Left lung (tissue), 10 donors: ENCODE measurements around the gene ZNF273. TPM values are rescaled to one million over a fixed set of nuclear protein-coding genes. Genes with fewer than 3 reads are reported as not detected.

Experiments used
- ATAC-seq: fragments of 200-7000 bp; cut with Tn5 transposase; one replicate; pipeline ENCODE4 v1.9.1; 2020; ENCODE audit warnings: moderate library complexity
- DNase-seq, 4 donors: peaks; one replicate each; pipeline ENCODE4 v3.0.0-alpha.2; 2013 to 2020
- H3K27ac ChIP-seq, 2 donors: fragments of 200-600 bp; sonication (generic) in 1 of 2; one replicate each; pipeline versions ENCODE4 v1.5.0 to v1.8.0; 2020 to 2021
- H3K27me3 ChIP-seq, 2 donors: fragments of 200-600 bp; sonication (generic) in 1 of 2; one replicate each; pipeline versions ENCODE4 v1.5.0 to v1.8.0; 2020 to 2021
- H3K36me3 ChIP-seq, 2 donors: fragments of 200-600 bp; sonication (generic) in 1 of 2; one replicate each; pipeline versions ENCODE4 v1.5.0 to v1.8.0; 2020 to 2021
- H3K4me1 ChIP-seq, 2 donors: fragments of 200-600 bp; one replicate each; pipeline ENCODE4 v1.8.0; 2021
- H3K4me3 ChIP-seq, 2 donors: fragments of 200-600 bp; sonication (generic) in 1 of 2; one replicate each; pipeline versions ENCODE4 v1.5.0 to v1.8.0; 2020 to 2021; ENCODE audit warnings: mild to moderate bottlenecking in 1 of 2
- H3K9me3 ChIP-seq, 2 donors: fragments of 200-600 bp; sonication (generic) in 1 of 2; one replicate each; pipeline versions ENCODE4 v1.5.0 to v1.8.0; 2020 to 2021
- intact Hi-C, 2 donors: fragments of 100-400 bp; cut with DNase I; formaldehyde crosslinking; loops; one replicate each; pipeline versions ENCODE4 v1.11.2 to v1.14.2; 2022
- polyA plus RNA-seq, 6 donors: library from polyadenylated mRNA; unstranded; fragments of 120-200 nt; gene quantifications; one replicate each; pipeline ENCODE4 v1.2.1, GENCODE V29; 2013; ENCODE audit not compliant: insufficient read length in 6 of 6
- total RNA-seq, 2 donors: library from RNA; stranded (reverse); fragmentation: NEBNext Ultra II Directional; extraction: Animal tissue kit (Norgen Biotek cat#: 25700); gene quantifications; one replicate each; pipeline ENCODE4 v1.2.1, GENCODE V29; 2021
- TF ChIP-seq, protein P1 (sequence below), 2 donors: fragments of 200-600 bp; sonication (generic) in 1 of 2; IDR thresholded peaks; one replicate each; pipeline versions ENCODE4 v1.5.0 to v1.8.0; 2021; ENCODE audit warnings: antibody characterized with exemption in 2 of 2
- donor health status: DM: no; HTN: yes; CAD: no.
- donor health status: DM: no; HTN: no; CAD: no.

The ZNF273 gene
- total and polyA plus RNA-seq, 8 donors, result 5.0 to 16.7 (median 13.3) TPM

DNA sequence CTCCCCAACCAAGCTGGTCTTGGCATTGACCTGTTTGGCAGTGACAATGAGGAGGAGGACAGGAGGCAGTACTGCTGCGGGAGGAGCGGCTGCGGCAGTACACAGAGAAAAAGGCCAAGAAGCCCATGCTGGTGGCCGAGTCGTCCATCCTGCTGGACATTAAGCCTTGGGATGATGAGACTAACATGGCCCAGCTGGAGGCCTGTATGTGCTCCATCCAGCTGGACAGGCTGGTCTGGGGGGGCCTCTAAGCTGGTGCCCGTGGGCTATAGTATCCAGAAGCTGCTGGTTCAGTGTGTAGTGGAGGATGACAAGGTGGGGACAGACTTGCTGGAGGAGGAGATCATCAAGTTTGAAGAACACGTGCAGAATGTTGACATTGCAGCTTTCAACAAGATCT, 39.1 kb upstream of the ZNF273 start:
- H3K36me3 ChIP-seq, result no peaks in the 10 kb centered on the region
- TF ChIP-seq, protein P1, sequence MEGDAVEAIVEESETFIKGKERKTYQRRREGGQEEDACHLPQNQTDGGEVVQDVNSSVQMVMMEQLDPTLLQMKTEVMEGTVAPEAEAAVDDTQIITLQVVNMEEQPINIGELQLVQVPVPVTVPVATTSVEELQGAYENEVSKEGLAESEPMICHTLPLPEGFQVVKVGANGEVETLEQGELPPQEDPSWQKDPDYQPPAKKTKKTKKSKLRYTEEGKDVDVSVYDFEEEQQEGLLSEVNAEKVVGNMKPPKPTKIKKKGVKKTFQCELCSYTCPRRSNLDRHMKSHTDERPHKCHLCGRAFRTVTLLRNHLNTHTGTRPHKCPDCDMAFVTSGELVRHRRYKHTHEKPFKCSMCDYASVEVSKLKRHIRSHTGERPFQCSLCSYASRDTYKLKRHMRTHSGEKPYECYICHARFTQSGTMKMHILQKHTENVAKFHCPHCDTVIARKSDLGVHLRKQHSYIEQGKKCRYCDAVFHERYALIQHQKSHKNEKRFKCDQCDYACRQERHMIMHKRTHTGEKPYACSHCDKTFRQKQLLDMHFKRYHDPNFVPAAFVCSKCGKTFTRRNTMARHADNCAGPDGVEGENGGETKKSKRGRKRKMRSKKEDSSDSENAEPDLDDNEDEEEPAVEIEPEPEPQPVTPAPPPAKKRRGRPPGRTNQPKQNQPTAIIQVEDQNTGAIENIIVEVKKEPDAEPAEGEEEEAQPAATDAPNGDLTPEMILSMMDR (IDR thresholded peaks at IDR 0.05), result no peak
- peaks cover 0 to 11% of the 10 kb centered on the region in 2 donors for H3K9me3 ChIP-seq
- intact Hi-C loops, result no loop called here
- ATAC-seq (no peak), DNase-seq (no peak)
- no peak overlapping the region for H3K4me3 ChIP-seq
- no peak overlapping the region for H3K27ac ChIP-seq
- H3K27me3 ChIP-seq, result no peaks in the 10 kb centered on the region
- no peaks in the 10 kb centered on the region for H3K4me1 ChIP-seq

DNA sequence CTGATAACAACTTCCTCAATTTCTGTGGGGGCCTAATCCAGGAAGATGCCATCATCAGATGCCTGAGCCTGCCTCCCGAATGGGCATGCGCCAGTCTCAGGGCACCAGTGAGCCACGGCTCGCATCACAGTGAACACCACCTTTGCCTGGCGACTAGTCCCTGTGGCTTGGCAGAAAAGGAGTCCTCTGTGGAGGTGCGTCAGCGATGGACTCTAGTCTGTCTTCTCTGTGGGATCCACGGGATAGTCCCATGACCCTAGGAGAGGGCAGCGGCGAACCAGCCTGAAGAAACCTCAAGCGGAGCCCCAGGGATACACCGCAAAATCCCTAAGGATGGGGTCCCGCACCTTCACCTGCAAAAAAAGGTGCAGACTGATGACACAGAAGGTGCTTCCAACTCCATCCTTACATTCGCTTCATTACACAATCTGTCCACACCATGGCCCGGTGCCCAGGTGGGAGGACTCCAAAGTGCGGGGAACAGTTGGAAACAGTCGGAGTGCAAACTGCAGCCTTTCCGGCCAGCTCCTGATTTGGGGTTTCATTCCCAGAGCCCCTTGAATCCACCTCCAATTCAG, 35.1 kb upstream of the ZNF273 start:
- DNase-seq (no peak), ATAC-seq (no peak)
- H3K4me1 ChIP-seq, result no peaks in the 10 kb centered on the region
- H3K27ac ChIP-seq, result no peak overlapping the region
- TF ChIP-seq, protein P1 (IDR thresholded peaks at IDR 0.05), result no peak
- H3K9me3 ChIP-seq, result peaks cover 0 to 44% of the 10 kb centered on the region in 2 donors
- H3K36me3 ChIP-seq, result no peaks in the 10 kb centered on the region
- intact Hi-C loops, result no loop called here
- no peak overlapping the region for H3K4me3 ChIP-seq
- no peaks in the 10 kb centered on the region for H3K27me3 ChIP-seq

DNA sequence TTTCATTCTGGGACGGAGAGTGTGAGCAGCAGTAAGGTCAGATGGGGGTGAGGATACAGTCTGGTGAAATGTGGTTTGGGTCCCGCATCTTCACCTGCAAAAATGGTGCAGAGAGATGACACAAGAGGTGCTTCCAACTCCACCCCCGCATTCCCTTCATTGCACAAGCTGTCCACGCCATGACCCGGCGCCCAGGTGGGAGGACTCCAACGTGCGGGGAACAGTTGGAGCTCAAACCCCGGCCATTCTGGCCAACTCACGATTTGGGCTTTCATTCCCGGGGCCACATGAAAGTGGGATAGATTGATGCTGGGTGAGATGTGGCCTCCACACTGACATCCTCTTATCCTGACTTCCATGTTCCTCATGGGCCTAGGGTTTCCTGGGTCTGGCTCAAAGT, 34.6 kb upstream of the ZNF273 start:
- H3K36me3 ChIP-seq, result no peaks in the 10 kb centered on the region
- TF ChIP-seq, protein P1 (IDR thresholded peaks at IDR 0.05), result no peak
- DNase-seq, result no peak
- H3K4me1 ChIP-seq, result no peaks in the 10 kb centered on the region
- no peak overlapping the region for H3K4me3 ChIP-seq
- H3K27me3 ChIP-seq, result no peaks in the 10 kb centered on the region
- no peak overlapping the region for H3K27ac ChIP-seq
- no peak for ATAC-seq
- peaks cover 0 to 44% of the 10 kb centered on the region in 2 donors for H3K9me3 ChIP-seq
- intact Hi-C loops, result no loop called here

GRCh38 chr7:64869121-64869725, 33.9 kb upstream of the ZNF273 start:
- Histone ChIP-seq H3K27me3 (no peaks in the 10 kb centered on the region), H3K9me3 (peaks cover 0 to 40% of the 10 kb centered on the region in 2 donors), H3K4me3 (no peak overlapping the region), H3K27ac (no peak overlapping the region), H3K36me3 (no peaks in the 10 kb centered on the region), H3K4me1 (no peaks in the 10 kb centered on the region)
- TF ChIP-seq, protein P1 (IDR thresholded peaks at IDR 0.05), result no peak
- intact Hi-C loops, result no loop called here
- ATAC-seq (no peak), DNase-seq (no peak)

DNA sequence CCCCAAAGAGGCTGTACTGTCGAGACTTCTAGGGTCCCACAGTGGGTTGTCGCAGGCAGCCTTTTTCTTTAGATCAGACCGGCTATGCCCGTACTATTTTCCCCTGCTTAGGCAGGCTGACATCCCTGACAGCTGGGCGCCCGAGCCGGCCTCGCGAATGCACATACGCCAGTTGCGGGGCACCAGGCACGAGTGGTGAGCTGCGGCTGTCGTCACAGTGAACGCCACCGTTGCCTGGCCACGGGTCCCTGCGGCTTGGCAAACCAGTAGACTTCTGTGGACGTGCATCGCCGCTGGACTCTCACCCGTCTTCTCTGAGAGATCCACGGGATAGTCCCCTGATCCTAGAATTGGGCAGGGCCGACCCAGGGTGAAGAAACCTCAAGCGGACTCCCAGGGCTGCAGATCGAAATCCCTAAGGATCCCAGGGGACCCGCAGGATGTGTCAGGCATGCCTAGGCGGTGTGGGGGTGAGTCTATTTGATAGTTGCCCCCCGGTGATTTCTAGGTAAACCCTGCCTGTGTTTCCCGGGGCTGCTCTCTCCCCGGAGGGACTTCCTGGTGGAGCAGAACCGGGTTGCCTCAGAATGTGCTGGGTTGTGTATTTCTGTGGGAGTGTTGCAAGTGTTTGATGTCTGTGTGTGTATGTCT, 33.0 kb upstream of the ZNF273 start:
- TF ChIP-seq, protein P1 (IDR thresholded peaks at IDR 0.05), result no peak
- H3K4me1 ChIP-seq, result no peaks in the 10 kb centered on the region
- no peaks in the 10 kb centered on the region for H3K36me3 ChIP-seq
- H3K4me3 ChIP-seq, result no peak overlapping the region
- intact Hi-C loops, result no loop called here
- peaks cover 0 to 5% of the 10 kb centered on the region in 2 donors for H3K27me3 ChIP-seq
- DNase-seq, result no peak
- no peak overlapping the region for H3K27ac ChIP-seq
- no peak for ATAC-seq
- H3K9me3 ChIP-seq, result peaks cover 0 to 43% of the 10 kb centered on the region in 2 donors
